Measurements from ENCODE around the gene CDH4.

CDH4 gene

DNA sequence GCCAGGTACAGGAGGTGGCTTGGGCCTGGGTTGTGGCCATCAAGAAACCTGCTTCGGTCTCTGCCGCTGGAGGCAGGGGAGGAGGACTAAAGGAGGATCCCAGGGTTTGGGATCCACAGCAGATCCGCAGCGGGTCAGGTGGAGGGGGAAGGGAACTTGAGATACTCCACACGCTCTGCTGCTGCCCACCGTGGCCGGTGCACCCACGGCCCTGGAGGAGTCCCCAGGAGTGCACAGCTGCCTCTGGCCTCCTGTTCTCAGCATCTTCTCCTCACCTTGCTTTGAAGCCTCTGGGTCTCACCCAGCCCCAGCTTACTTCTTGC is 286.8 kb downstream of the CDH4 start:
- CTCF ChIA-PET: no interaction called here

DNA sequence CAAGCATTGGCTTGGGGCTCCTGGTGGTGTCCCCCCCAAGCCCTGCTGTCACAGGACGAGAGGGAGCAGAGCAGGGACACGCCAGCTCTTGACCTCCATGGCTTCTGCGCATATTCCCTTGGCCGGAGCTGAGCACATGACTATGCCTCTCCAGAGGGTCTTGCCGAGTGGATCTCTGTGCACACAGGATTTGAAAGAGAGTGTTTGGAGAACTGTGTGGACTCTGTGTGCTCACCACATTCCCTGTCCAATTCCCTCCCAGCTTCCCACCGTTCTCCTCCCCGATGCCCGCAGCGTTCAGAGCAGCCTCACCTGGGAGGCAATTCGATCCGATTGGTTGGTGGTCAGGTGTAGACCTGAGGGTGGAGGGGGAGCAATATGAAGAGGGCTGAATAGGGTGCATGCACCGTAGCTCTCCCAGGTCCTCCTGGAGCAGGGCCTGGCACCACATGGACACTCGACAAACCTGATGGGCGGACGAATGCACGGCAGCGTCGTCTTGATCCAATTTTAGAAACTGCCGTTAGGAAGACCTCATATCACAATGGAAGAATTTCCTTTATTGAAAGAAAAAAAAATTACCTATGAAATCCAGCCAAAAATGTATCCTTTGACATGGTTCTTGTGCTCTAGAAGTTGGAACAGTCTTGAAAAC is 287.8 kb downstream of the CDH4 start:
- Histone ChIP-seq H3K27ac (ENCODE audit: extremely low read depth, low read depth, low read length) (no peak overlapping the region), H3K9me3 (ENCODE audit: control insufficient read depth, insufficient read depth, low read depth, low read length) (no peaks in the 10 kb centered on the region), H3K4me3 (ENCODE audit: low read depth, low read length) (no peak overlapping the region), H3K4me1 (ENCODE audit: control insufficient read depth, insufficient read depth, low read length) (no peaks in the 10 kb centered on the region), H3K36me3 (ENCODE audit: control insufficient read depth in 2 of 2, insufficient read depth in 1 of 2, low read length in 2 of 2) (no peaks in the 10 kb centered on the region)
- POLR2A ChIA-PET: no interaction called here
- TF ChIP-seq ZNF76 (tag by site-specific recombination; IDR thresholded peaks at IDR 0.05; ENCODE audit: borderline replicate concordance, low read depth) (no peak), GFI1B (tag by site-specific recombination; IDR thresholded peaks at IDR 0.05) (no peak), ZNF677 (tag by site-specific recombination; IDR thresholded peaks at IDR 0.05) (no peak), ZNF274 (IDR thresholded peaks at IDR 0.05; ENCODE audit: low read length) (no peak), ZNF274 (tag by site-specific recombination; IDR thresholded peaks at IDR 0.05; ENCODE audit: borderline replicate concordance) (no peak), ZNF311 (tag by site-specific recombination; IDR thresholded peaks at IDR 0.05; ENCODE audit: borderline replicate concordance) (no peak), ZNF121 (tag by site-specific recombination; IDR thresholded peaks at IDR 0.05) (no peak), RBAK (tag by site-specific recombination; IDR thresholded peaks at IDR 0.05) (no peak), ZNF621 (tag by site-specific recombination; IDR thresholded peaks at IDR 0.05) (no peak), ATF2 (tag by site-specific recombination; IDR thresholded peaks at IDR 0.05; ENCODE audit: low read depth) (no peak), ZBTB48 (tag by site-specific recombination; IDR thresholded peaks at IDR 0.05) (no peak), ZNF560 (tag by site-specific recombination; IDR thresholded peaks at IDR 0.05; ENCODE audit: borderline replicate concordance) (no peak), PATZ1 (tag by site-specific recombination; IDR thresholded peaks at IDR 0.05) (no peak), ZBTB21 (tag by site-specific recombination; IDR thresholded peaks at IDR 0.05) (no peak), ZNF202 (tag by site-specific recombination; IDR thresholded peaks at IDR 0.05; ENCODE audit: borderline replicate concordance) (no peak), ZNF664 (tag by site-specific recombination; IDR thresholded peaks at IDR 0.05) (no peak), ZNF785 (tag by site-specific recombination; IDR thresholded peaks at IDR 0.05) (no peak), ZNF416 (tag by site-specific recombination; IDR thresholded peaks at IDR 0.05) (no peak)
- CTCF ChIA-PET: no interaction called here

More for the DNA sequence above, 286.8 kb downstream of the CDH4 start:
- Histone ChIP-seq H3K36me3 (ENCODE audit: control insufficient read depth in 2 of 2, insufficient read depth in 1 of 2, low read length in 2 of 2) (no peaks in the 10 kb centered on the region), H3K27ac (ENCODE audit: extremely low read depth, low read depth, low read length) (no peak overlapping the region), H3K4me3 (ENCODE audit: low read depth, low read length) (no peak overlapping the region), H3K9me3 (ENCODE audit: control insufficient read depth, insufficient read depth, low read depth, low read length) (no peaks in the 10 kb centered on the region), H3K4me1 (ENCODE audit: control insufficient read depth, insufficient read depth, low read length) (no peaks in the 10 kb centered on the region)
- TF ChIP-seq, protein P1, sequence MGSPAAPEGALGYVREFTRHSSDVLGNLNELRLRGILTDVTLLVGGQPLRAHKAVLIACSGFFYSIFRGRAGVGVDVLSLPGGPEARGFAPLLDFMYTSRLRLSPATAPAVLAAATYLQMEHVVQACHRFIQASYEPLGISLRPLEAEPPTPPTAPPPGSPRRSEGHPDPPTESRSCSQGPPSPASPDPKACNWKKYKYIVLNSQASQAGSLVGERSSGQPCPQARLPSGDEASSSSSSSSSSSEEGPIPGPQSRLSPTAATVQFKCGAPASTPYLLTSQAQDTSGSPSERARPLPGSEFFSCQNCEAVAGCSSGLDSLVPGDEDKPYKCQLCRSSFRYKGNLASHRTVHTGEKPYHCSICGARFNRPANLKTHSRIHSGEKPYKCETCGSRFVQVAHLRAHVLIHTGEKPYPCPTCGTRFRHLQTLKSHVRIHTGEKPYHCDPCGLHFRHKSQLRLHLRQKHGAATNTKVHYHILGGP (tag by site-specific recombination; IDR thresholded peaks at IDR 0.05): no peak
- TF ChIP-seq ZNF830 (tag by site-specific recombination; IDR thresholded peaks at IDR 0.05; ENCODE audit: low read depth): no peak
- TF ChIP-seq ZNF341 (tag by site-specific recombination; IDR thresholded peaks at IDR 0.05; ENCODE audit: low read depth): no peak
- no peak for TF ChIP-seq ZNF544 (tag by site-specific recombination; IDR thresholded peaks at IDR 0.05)
- no peak for TF ChIP-seq ZNF433 (tag by site-specific recombination; IDR thresholded peaks at IDR 0.05; ENCODE audit: low read depth)
- no peak for TF ChIP-seq ZBTB11 (tag by site-specific recombination; conservative IDR thresholded peaks at IDR 0.05; ENCODE audit: low read depth)
- TF ChIP-seq ZNF350 (tag by site-specific recombination; IDR thresholded peaks at IDR 0.05): no peak
- no peak for TF ChIP-seq ZNF221 (tag by site-specific recombination; IDR thresholded peaks at IDR 0.05; ENCODE audit: borderline replicate concordance)
- TF ChIP-seq ZNF169 (tag by site-specific recombination; IDR thresholded peaks at IDR 0.05): no peak
- POLR2A ChIA-PET: no interaction called here
